Inferior parietal cortex (tissue), 1 donor: ENCODE data around the gene ICA1L.

Experiments
- DNase-seq: peaks from one replicate; pipeline ENCODE4 v3.0.0-alpha.2; 2016; ENCODE audit errors: extremely low spot score

The ICA1L gene

DNA sequence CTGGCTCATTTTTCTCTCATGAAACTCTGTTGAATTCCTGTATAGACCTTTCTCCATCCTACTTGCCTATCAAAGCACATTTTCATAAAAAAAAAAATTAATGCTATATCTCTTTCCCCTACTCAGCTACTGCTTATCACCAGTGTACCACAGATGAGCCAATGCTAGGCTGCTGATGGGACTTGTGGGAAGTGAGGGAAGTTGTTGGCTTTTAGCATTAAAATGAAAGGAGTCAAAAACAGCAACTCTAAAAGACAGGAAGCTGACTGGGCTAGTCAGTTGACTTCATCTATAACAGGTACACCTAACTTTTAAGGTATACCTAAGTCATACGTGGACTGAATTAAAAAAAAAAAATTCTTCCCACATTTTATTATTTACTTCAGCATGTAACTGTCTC lies 134.7 kb downstream of the ICA1L start:
- no peak for DNase-seq

DNA sequence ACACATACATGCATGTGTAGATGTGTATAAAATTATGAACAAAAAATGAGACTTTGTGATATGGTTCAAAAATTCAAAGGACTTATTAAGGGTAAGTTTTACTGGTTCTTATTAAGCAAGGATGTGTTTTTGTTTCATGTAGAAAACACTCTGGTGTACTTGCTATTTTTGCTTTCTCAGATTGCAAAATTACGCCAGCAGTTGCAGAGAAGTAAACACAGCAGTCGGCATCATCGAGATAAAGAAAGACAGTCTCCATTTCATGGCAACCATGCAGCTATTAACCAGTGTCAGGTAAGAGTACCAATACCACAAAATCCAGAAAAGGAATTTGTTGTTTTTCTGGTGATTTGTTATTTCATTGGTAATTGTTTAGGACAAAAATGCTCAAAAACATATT lies 145.5 kb downstream of the ICA1L start:
- DNase-seq: no peak

DNA sequence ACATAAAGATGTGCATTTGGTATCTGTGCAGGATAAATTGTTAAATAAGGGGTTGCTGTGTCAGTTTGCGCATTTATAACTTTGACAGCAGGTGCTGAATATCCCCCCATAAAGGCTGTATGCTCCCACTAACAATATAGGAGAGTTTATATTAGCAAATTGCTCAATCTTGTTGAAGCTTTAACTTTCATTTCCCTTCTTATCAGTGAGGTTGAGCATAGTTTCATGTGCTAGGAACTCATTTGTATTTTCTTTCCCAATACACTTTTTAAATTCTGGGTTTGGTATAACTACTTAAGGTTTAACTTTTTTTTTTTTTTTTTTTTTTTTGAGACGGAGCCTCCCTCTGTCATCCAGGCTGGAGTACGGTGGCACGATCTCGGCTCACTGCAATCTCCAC lies 147.8 kb downstream of the ICA1L start:
- no peak for DNase-seq
